Measurements from ENCODE around the gene SBF2. TPM values are rescaled to one million over a fixed set of nuclear protein-coding genes. Genes with fewer than 3 reads are reported as not detected.

SBF2 gene
- total RNA-seq, 1 experiment from 2014 or later, result 30.2 TPM

DNA sequence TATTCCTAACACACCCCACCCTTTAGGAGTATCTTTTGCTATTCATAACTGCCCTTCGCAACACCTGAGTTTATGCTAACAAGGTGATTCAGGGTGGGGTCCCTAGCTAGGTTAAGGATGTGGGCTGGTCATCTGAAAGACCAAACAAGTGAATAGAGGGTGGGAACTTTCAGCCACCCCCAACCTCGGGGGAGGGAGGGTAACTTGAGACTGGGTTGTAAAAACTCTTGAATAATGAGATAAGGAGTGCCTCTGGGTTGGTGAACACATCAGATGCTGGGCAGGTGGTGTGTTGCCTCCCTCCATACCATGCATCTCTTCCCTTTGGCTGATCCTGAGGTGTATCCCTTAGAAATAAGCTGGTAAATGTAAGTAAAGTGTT, 518.6 kb downstream of the SBF2 start:
- no peak overlapping the region; a peak in 1 of 5 replicates for H3K4me3 Mint-ChIP-seq
- Histone ChIP-seq H3K27ac (ENCODE audit: insufficient read length, low read depth, low read length) (no peak overlapping the region), H3K4ac (ENCODE audit: low read depth, low read length) (no peak overlapping the region), H3K4me1 (ENCODE audit: insufficient read depth, low read length) (peaks cover 10% of the 10 kb centered on the region; the same call in 1 of the 2 replicates), H2AFZ (ENCODE audit: low read length) (no peak overlapping the region), H3K14ac (ENCODE audit: insufficient read depth, low read length) (no peak overlapping the region), H4K20me1 (ENCODE audit: control insufficient read depth, insufficient read depth, insufficient read length) (no peaks in the 10 kb centered on the region), H3T11ph (ENCODE audit: low read length) (no peak overlapping the region), H2BK120ac (ENCODE audit: low read depth, low read length, poor library complexity, severe bottlenecking) (no peak overlapping the region), H2BK20ac (ENCODE audit: low read depth, low read length, poor library complexity, severe bottlenecking) (no peak overlapping the region), H3K4me2 (ENCODE audit: insufficient read depth, insufficient read length, low read length) (no peak overlapping the region), H4K8ac (replicated peaks; ENCODE audit: insufficient read length, low read depth, low read length) (no peak overlapping the region), H3K79me1 (ENCODE audit: insufficient read depth, low read depth, low read length, poor library complexity, severe bottlenecking) (no peaks in the 10 kb centered on the region), H2BK15ac (ENCODE audit: low read depth, low read length) (no peak overlapping the region), H3K79me2 (ENCODE audit: insufficient read depth, low read length) (no peaks in the 10 kb centered on the region), H3K18ac (ENCODE audit: insufficient read length, low read depth, low read length) (no peak overlapping the region), H4K91ac (ENCODE audit: insufficient read length, low read depth, low read length) (no peak overlapping the region), H3K56ac (ENCODE audit: insufficient read length, low read depth, low read length) (no peak overlapping the region), H3K23me2 (ENCODE audit: insufficient read length, low read depth, low read length, poor library complexity, severe bottlenecking) (no peaks in the 10 kb centered on the region), H2BK5ac (ENCODE audit: insufficient read length, low read length) (no peak overlapping the region), H3K27me3 (ENCODE audit: insufficient read depth, low read length) (no peaks in the 10 kb centered on the region), H3K9ac (ENCODE audit: extremely low read depth, insufficient read length, low read length) (no peak overlapping the region), H2AK5ac (ENCODE audit: insufficient read length, low read length) (no peak overlapping the region), H4K5ac (ENCODE audit: insufficient read length, low read depth, low read length) (no peak overlapping the region), H3K9me3 (ENCODE audit: control insufficient read depth, low read depth, low read length) (no peaks in the 10 kb centered on the region), H3K23ac (ENCODE audit: insufficient read length, low read depth, low read length) (no peak overlapping the region), H2BK12ac (ENCODE audit: insufficient read length, low read depth, low read length) (no peak overlapping the region)
- no peaks in the 10 kb centered on the region for H3K9me3 Mint-ChIP-seq
- no peak for DNase-seq
- TF ChIP-seq, protein P1, sequence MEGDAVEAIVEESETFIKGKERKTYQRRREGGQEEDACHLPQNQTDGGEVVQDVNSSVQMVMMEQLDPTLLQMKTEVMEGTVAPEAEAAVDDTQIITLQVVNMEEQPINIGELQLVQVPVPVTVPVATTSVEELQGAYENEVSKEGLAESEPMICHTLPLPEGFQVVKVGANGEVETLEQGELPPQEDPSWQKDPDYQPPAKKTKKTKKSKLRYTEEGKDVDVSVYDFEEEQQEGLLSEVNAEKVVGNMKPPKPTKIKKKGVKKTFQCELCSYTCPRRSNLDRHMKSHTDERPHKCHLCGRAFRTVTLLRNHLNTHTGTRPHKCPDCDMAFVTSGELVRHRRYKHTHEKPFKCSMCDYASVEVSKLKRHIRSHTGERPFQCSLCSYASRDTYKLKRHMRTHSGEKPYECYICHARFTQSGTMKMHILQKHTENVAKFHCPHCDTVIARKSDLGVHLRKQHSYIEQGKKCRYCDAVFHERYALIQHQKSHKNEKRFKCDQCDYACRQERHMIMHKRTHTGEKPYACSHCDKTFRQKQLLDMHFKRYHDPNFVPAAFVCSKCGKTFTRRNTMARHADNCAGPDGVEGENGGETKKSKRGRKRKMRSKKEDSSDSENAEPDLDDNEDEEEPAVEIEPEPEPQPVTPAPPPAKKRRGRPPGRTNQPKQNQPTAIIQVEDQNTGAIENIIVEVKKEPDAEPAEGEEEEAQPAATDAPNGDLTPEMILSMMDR (conservative IDR thresholded peaks at IDR 0.05), result no peak
- no CpG with 5 or more reads among the region's 2 CpGs for WGBS (ENCODE audit: extremely low coverage, insufficient read length, low lambda C conversion rate)
- no peaks in the 10 kb centered on the region for H3K27me3 Mint-ChIP-seq (ENCODE audit: low read depth)
- peaks cover 40 to 41% of the 10 kb centered on the region in 2 experiments for H3K4me1 Mint-ChIP-seq
- peaks cover 9 to 20% (median 10%) of the 10 kb centered on the region in 3 experiments; a peak in 6 of 7 replicates for H3K36me3 Mint-ChIP-seq (ENCODE audit: insufficient read depth in 1 of 3, low read depth in 3 of 3)
- H3K27ac Mint-ChIP-seq, result peak overlapping the region in 2 of 3 experiments; percentile 21 to 71; a peak in 3 of 7 replicates

All from H9 (cell line).